A549 (cell line): ENCODE measurements around the gene CAMTA1. TPM values are rescaled to one million over a fixed set of nuclear protein-coding genes. Genes with fewer than 3 reads are reported as not detected.

Source experiments
- ATAC-seq, 2 experiments: fragments of 200-7000 bp in 1 of 2; fragments of >200 bp in 1 of 2; cut with Nextera tagmentation in 1 of 2; cut with Tn5 transposase in 1 of 2; 3 replicates each; pipeline versions ENCODE4 v1.8.0 to v1.9.1; 2018 to 2020; ENCODE audit warnings: mild to moderate bottlenecking in 1 of 2, moderate library complexity in 1 of 2
- CTCF ChIA-PET: fragments of 300-600 bp; sonication (Branson Sonifier 250); formaldehyde crosslinking; extraction: SDS; loops from one replicate; lab custom pipeline; 2021; ENCODE audit warnings: antibody characterized with exemption, inconsistent platforms; lab: Yijun Ruan, JAX
- POLR2A ChIA-PET: fragments of 350-600 bp; formaldehyde crosslinking; extraction: SDS; loops from one replicate; lab custom pipeline; 2021; ENCODE audit warnings: antibody characterized with exemption, inconsistent platforms; lab: Yijun Ruan, JAX
- DNase-seq, 2 experiments: peaks; one replicate each; pipeline versions ENCODE4 v3.0.0 to v3.0.0-alpha.2; 2011 to 2016; ENCODE audit warnings: low read depth in 1 of 2, low spot score in 1 of 2
- FAIRE-seq: peaks from 2 replicates; lab custom pipeline; 2011; peaks lifted over from hg19 to GRCh38; lab: Jason Lieb, UNC
- H3K27ac ChIP-seq, 2 experiments: fragments of >200 bp; sonication (Bioruptor Twin); formaldehyde crosslinking; 3 replicates each; pipeline ENCODE4 v1.5.1; 2016 to 2017
- H3K4me1 ChIP-seq: fragments of >200 bp; sonication (Bioruptor Twin); formaldehyde crosslinking; 3 replicates; pipeline ENCODE4 v1.6.1; 2016
- H3K4me2 ChIP-seq: fragments of >200 bp; sonication (Bioruptor Twin); formaldehyde crosslinking; 3 replicates; pipeline ENCODE4 v1.6.1; 2016
- H3K4me3 ChIP-seq: fragments of >200 bp; sonication (Bioruptor Twin); formaldehyde crosslinking; 3 replicates; pipeline ENCODE4 v1.5.1; 2016
- H3K9me3 ChIP-seq: fragments of >200 bp; sonication (Bioruptor Twin); formaldehyde crosslinking; 3 replicates; pipeline ENCODE4 v1.6.1; 2016
- BHLHE40 ChIP-seq: IDR thresholded peaks from 2 replicates; pipeline ENCODE4 v1.6.1; 2012; ENCODE audit warnings: low read depth, low read length, inconsistent platforms
- CHD2 ChIP-seq: fragments of 150-350 bp; IDR thresholded peaks from 2 replicates; pipeline ENCODE4 v1.6.1; 2014; ENCODE audit warnings: low read length; ENCODE audit not compliant: partially characterized antibody
- EHF ChIP-seq: fragments of 250-450 bp; sonication (Bioruptor Pico); IDR thresholded peaks from 2 replicates; pipeline ENCODE4 v1.5.0; 2020; ENCODE audit warnings: mild to moderate bottlenecking
- EHMT2 ChIP-seq: fragments of 200-600 bp; sonication (generic); IDR thresholded peaks from 2 replicates; pipeline ENCODE4 v1.6.1; 2016; ENCODE audit warnings: antibody characterized with exemption, low read depth, mild to moderate bottlenecking, moderate library complexity
- EP300 ChIP-seq, 2 experiments: fragments of >200 bp; sonication (Bioruptor Twin); formaldehyde crosslinking; IDR thresholded peaks; 2 replicates in 1 of 2; 3 replicates in 1 of 2; pipeline ENCODE4 v1.6.1; 2016 to 2017
- ESRRA ChIP-seq: fragments of 150-350 bp; IDR thresholded peaks from 2 replicates; pipeline ENCODE4 v1.6.1; 2014; ENCODE audit warnings: mild to moderate bottlenecking, low read length, borderline replicate concordance
- FOSL2 ChIP-seq, 2 experiments: fragments of 450-650 bp in 1 of 2; fragments of >200 bp in 1 of 2; sonication (Bioruptor Twin) in 1 of 2; formaldehyde crosslinking; IDR thresholded peaks; 2 replicates each; pipeline versions ENCODE4 v1.5.0 to v1.6.1; 2016 to 2020; ENCODE audit warnings: mild to moderate bottlenecking in 1 of 2, moderate library complexity in 1 of 2
- HEYL ChIP-seq: fragments of 250-450 bp; sonication (Bioruptor Pico); IDR thresholded peaks from 2 replicates; pipeline ENCODE4 v1.8.0; 2021; ENCODE audit warnings: mild to moderate bottlenecking, moderate library complexity
- JUNB ChIP-seq: fragments of >200 bp; sonication (Bioruptor Twin); formaldehyde crosslinking; IDR thresholded peaks from 2 replicates; pipeline ENCODE4 v1.6.1; 2016
- KDM1A ChIP-seq: fragments of 200-600 bp; sonication (generic); IDR thresholded peaks from 2 replicates; pipeline ENCODE4 v1.6.1; 2016; ENCODE audit warnings: low read depth, mild to moderate bottlenecking
- POLR2A ChIP-seq: IDR thresholded peaks from 2 replicates; pipeline ENCODE4 v1.6.1; 2012; ENCODE audit warnings: mild to moderate bottlenecking, low read length
- RFX5 ChIP-seq: fragments of 450-650 bp; IDR thresholded peaks from 2 replicates; pipeline ENCODE4 v1.7.1; 2014; ENCODE audit warnings: antibody characterized with exemption, mild to moderate bottlenecking, moderate library complexity
- SREBF2 ChIP-seq: fragments of 450-650 bp; IDR thresholded peaks from 2 replicates; pipeline ENCODE4 v1.6.1; 2014; ENCODE audit warnings: mild to moderate bottlenecking, moderate library complexity
- TP53 ChIP-seq: fragments of 250-450 bp; sonication (Bioruptor Pico); IDR thresholded peaks from 2 replicates; pipeline ENCODE4 v1.5.0; 2021; ENCODE audit warnings: mild to moderate bottlenecking, moderate library complexity
- ZNF302 ChIP-seq: fragments of 250-450 bp; sonication (Bioruptor Pico); IDR thresholded peaks from 2 replicates; pipeline ENCODE4 v1.9.0; 2021; ENCODE audit warnings: inconsistent platforms, mild to moderate bottlenecking, moderate library complexity
- ZSCAN20 ChIP-seq: fragments of 250-450 bp; sonication (Bioruptor Pico); IDR thresholded peaks from 2 replicates; pipeline ENCODE4 v1.8.0; 2022; ENCODE audit warnings: mild to moderate bottlenecking, moderate library complexity
- WGBS: methylation state at CpG from one replicate; pipeline ENCODE4 v1.1.6; 2017; ENCODE audit errors: missing lambda C conversion rate; 5-methylcytosine and 5-hydroxymethylcytosine counted together
- polyA plus RNA-seq, 4 experiments: library from polyadenylated mRNA; depleted of rRNA in 3 of 4; stranded (reverse); fragments of >200 nt; fragmentation: RNase III in 1 of 4; extraction: RNeasy Plus Mini Kit Qiagen cat#74134 plus additional on column Dnase treatment in 1 of 4; gene quantifications; 2 replicates in 3 of 4; 3 replicates in 1 of 4; pipeline ENCODE4 v1.2.3, GENCODE V29; 2011 to 2017
- TF ChIP-seq, protein P1 (sequence below): fragments of 150-350 bp; IDR thresholded peaks from 2 replicates; pipeline ENCODE4 v1.6.1; 2014; ENCODE audit warnings: low read depth, mild to moderate bottlenecking, low read length
- TF ChIP-seq, protein P2 (sequence below): IDR thresholded peaks from 2 replicates; pipeline ENCODE4 v1.6.1; 2012
- TF ChIP-seq, protein P3 (sequence below): fragments of 250-450 bp; sonication (Bioruptor Pico); IDR thresholded peaks from 2 replicates; pipeline ENCODE4 v1.5.0; 2021; ENCODE audit warnings: mild to moderate bottlenecking, moderate library complexity, borderline replicate concordance
- TF ChIP-seq, protein P4 (sequence below): IDR thresholded peaks from 2 replicates; pipeline ENCODE4 v1.6.1; 2012; ENCODE audit warnings: low read depth, borderline replicate concordance
- TF ChIP-seq, protein P5 (sequence below): fragments of 450-650 bp; IDR thresholded peaks from 2 replicates; pipeline ENCODE4 v1.6.1; 2014; ENCODE audit warnings: antibody characterized with exemption

The CAMTA1 gene
- polyA plus RNA-seq, 2 of the 4 experiments (the other 2 are of a cell fraction): 58.8 to 75.0 TPM

DNA sequence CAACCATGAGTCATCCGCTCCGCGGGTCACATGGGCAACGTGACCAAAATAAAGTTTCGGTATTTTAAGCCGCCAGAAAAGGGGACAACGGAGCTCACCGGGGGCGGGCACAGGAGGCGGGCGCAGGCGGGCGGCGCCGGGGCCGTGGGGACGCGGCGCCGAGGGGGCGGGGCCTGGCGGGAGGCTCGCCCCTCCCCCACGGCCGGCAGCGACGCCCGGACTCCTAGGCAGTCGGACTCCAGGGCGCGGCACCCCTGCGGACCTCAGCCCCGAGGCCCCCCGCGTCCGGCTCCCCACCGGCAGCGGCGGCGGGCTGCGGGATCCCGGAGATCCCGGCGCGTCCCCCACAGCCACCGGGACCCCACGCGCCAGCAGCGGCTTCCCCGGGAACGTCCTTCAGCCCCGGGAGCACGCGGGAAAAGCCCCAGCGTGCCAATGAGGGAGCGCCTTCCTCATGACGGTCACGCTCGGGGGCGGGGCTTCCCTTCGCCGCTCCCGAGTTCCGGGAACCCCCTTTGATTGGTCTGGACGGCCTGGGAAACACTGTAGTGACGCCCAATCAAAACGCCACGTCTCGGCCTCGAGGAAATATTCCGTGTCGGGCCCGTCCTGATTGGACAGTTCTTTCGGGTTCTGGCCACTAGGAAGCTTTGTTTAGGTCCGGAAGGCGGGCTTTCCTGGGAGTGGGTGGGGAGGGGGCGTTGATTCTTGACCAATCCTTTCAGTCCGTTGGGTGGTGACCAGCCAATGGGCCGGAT lies 515 bp upstream of the CAMTA1 start (continued):
- TF ChIP-seq, protein P1, sequence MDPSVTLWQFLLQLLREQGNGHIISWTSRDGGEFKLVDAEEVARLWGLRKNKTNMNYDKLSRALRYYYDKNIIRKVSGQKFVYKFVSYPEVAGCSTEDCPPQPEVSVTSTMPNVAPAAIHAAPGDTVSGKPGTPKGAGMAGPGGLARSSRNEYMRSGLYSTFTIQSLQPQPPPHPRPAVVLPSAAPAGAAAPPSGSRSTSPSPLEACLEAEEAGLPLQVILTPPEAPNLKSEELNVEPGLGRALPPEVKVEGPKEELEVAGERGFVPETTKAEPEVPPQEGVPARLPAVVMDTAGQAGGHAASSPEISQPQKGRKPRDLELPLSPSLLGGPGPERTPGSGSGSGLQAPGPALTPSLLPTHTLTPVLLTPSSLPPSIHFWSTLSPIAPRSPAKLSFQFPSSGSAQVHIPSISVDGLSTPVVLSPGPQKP: no peak
- TF ChIP-seq, protein P2, sequence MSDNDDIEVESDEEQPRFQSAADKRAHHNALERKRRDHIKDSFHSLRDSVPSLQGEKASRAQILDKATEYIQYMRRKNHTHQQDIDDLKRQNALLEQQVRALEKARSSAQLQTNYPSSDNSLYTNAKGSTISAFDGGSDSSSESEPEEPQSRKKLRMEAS: peak; percentile 81
- TF ChIP-seq CHD2: no peak
- no peak for TF ChIP-seq EHF (CRISPR knock-in tag)
- TF ChIP-seq, protein P3, sequence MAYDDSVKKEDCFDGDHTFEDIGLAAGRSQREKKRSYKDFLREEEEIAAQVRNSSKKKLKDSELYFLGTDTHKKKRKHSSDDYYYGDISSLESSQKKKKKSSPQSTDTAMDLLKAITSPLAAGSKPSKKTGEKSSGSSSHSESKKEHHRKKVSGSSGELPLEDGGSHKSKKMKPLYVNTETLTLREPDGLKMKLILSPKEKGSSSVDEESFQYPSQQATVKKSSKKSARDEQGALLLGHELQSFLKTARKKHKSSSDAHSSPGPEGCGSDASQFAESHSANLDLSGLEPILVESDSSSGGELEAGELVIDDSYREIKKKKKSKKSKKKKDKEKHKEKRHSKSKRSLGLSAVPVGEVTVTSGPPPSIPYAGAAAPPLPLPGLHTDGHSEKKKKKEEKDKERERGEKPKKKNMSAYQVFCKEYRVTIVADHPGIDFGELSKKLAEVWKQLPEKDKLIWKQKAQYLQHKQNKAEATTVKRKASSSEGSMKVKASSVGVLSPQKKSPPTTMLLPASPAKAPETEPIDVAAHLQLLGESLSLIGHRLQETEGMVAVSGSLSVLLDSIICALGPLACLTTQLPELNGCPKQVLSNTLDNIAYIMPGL (CRISPR knock-in tag): no peak
- no peak for TF ChIP-seq KDM1A

DNA sequence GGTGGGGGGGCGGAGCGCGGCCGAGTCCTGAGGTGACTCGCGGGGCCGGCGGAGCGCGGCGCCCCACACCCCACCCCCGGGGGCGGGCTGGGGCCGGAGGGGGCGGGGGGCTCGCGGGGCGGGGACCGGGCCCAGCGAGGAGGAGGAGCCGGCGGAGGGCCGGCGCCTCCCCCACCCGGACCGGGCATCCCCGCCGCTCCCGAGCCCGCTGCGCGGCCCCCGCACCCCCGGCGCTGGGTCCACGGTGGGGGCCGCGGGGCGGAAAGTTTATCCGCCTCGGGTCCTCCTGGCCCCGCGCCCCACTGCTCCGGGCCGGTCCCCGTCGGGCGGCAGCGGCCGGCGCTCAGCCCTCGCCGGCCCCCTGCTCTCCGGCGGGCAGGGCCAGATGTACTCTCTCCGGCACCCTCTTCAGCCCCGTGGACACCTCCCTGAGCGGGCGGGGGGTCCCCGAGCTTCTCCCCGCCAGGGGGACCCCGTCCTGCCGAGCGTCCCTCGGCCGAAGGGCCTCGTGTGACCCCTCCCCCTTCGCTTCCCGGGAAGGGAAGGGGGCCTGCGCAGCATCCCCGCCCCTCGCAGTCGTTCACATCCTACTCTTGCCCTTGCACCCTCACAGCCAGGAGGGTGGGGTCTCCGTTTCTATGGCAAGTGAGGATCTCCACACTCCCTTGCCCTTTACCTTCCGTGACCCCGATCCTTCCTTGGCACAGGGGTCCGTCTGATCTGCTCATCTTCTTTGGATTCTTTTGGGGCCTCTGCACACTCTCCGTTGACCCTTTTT lies 663 bp downstream of the CAMTA1 start:
- CTCF ChIA-PET: no interaction called here
- Histone ChIP-seq H3K4me1 (peaks cover 7% of the 10 kb centered on the region; the same call in 2 of the 3 replicates), H3K4me3 (peak overlapping the region; percentile 98), H3K27ac (peak overlapping the region; percentile 83 to 98), H3K9me3 (no peaks in the 10 kb centered on the region)
- 15% methylated on average over 18 of the region's 78 CpGs for WGBS
- peak in 1 of 2 experiments; percentile 41; a peak in 2 of 6 replicates for ATAC-seq
- TF ChIP-seq TP53: no peak
- TF ChIP-seq, protein P2: no peak
- TF ChIP-seq ESRRA: no peak
- TF ChIP-seq JUNB: no peak
- TF ChIP-seq, protein P4, sequence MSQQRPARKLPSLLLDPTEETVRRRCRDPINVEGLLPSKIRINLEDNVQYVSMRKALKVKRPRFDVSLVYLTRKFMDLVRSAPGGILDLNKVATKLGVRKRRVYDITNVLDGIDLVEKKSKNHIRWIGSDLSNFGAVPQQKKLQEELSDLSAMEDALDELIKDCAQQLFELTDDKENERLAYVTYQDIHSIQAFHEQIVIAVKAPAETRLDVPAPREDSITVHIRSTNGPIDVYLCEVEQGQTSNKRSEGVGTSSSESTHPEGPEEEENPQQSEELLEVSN: no peak
- TF ChIP-seq EHMT2: no peak
- TF ChIP-seq FOSL2 (IDR thresholded peaks at IDR 0.05): no peak
- TF ChIP-seq FOSL2 (CRISPR knock-in tag; IDR thresholded peaks at IDR 0.05): no peak
- TF ChIP-seq POLR2A: no peak
- TF ChIP-seq ZNF302: no peak
- no peak for TF ChIP-seq RFX5
- TF ChIP-seq BHLHE40: no peak
- no peak for TF ChIP-seq HEYL (CRISPR knock-in tag)
- no peak for TF ChIP-seq EP300 (IDR thresholded peaks at IDR 0.05)
- TF ChIP-seq, protein P5, sequence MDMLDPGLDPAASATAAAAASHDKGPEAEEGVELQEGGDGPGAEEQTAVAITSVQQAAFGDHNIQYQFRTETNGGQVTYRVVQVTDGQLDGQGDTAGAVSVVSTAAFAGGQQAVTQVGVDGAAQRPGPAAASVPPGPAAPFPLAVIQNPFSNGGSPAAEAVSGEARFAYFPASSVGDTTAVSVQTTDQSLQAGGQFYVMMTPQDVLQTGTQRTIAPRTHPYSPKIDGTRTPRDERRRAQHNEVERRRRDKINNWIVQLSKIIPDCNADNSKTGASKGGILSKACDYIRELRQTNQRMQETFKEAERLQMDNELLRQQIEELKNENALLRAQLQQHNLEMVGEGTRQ: no peak
- no peak for TF ChIP-seq ZSCAN20 (CRISPR knock-in tag)
- no peak for TF ChIP-seq SREBF2
- TF ChIP-seq, all 56 proteins: peak for 0
- peak overlapping the region; percentile 92 for H3K4me2 ChIP-seq
- FAIRE-seq (no peak), DNase-seq (peak; percentile 10 to 44)
- POLR2A ChIA-PET: interaction anchor here (1.2 to 2.3 kb wide), 6 partner anchors 10 to 514 kb away, joined by 6 to 12 read pairs (median 10); no protein-coding TSS in a partner anchor
